WTC11 (cell line): ENCODE data around the gene TRIP11. TPM values are rescaled to one million over a fixed set of nuclear protein-coding genes. Genes with fewer than 3 reads are reported as not detected.
"Not testable (repeated sequence)": the region's sequence is repeated elsewhere in the genome, so short reads cannot be mapped to it uniquely, and the experiment has no call there.

Source experiments
- ATAC-seq: fragments of 200-7000 bp; cut with Tn5 transposase; 2 replicates; pipeline ENCODE4 v1.10.0; 2021; ENCODE audit warnings: mild to moderate bottlenecking, moderate library complexity
- CTCF ChIA-PET: fragments of 300-600 bp; sonication (Branson Sonifier 250); formaldehyde crosslinking; loops from one replicate; lab custom pipeline; 2021; ENCODE audit warnings: antibody characterized with exemption; lab: Charles Lee
- POLR2A ChIA-PET: fragments of 350-600 bp; sonication (Branson Sonifier 250); formaldehyde crosslinking; loops from one replicate; lab custom pipeline; 2021; ENCODE audit warnings: antibody characterized with exemption; lab: Charles Lee
- DNase-seq: peaks from one replicate; pipeline ENCODE4 v3.0.0; 2021; ENCODE audit warnings: low spot score
- H3K27ac Mint-ChIP-seq: 2 replicates; pipeline ENCODE4 v1.8.0; 2021; ENCODE audit warnings: mixed read lengths
- H3K27me3 Mint-ChIP-seq: 2 replicates; pipeline ENCODE4 v1.8.0; 2021; ENCODE audit warnings: low read depth, mild to moderate bottlenecking, moderate library complexity, mixed read lengths
- H3K36me3 Mint-ChIP-seq: 2 replicates; pipeline ENCODE4 v1.8.0; 2021; ENCODE audit warnings: mixed read lengths
- H3K4me1 Mint-ChIP-seq: 2 replicates; pipeline ENCODE4 v1.8.0; 2022; ENCODE audit warnings: mixed read lengths
- H3K4me3 Mint-ChIP-seq: 2 replicates; pipeline ENCODE4 v1.8.0; 2021; ENCODE audit warnings: mild to moderate bottlenecking, moderate library complexity, mixed read lengths
- H3K9me3 Mint-ChIP-seq: 2 replicates; pipeline ENCODE4 v1.8.0; 2021; ENCODE audit warnings: mixed read lengths
- ATF1 ChIP-seq: sonication (generic); formaldehyde crosslinking; IDR thresholded peaks from 2 replicates; pipeline ENCODE4 v1.8.1; 2023; ENCODE audit warnings: mild to moderate bottlenecking, moderate library complexity, missing genetic modification reagents
- CREB1 ChIP-seq: sonication (generic); formaldehyde crosslinking; IDR thresholded peaks from 2 replicates; pipeline ENCODE4 v1.8.0; 2023; ENCODE audit warnings: mild to moderate bottlenecking, missing genetic modification reagents
- ESRRA ChIP-seq: sonication (generic); formaldehyde crosslinking; IDR thresholded peaks from 2 replicates; pipeline ENCODE4 v1.8.1; 2022; ENCODE audit warnings: mild to moderate bottlenecking, missing genetic modification reagents, borderline replicate concordance
- KAT7 ChIP-seq: sonication (generic); formaldehyde crosslinking; IDR thresholded peaks from 2 replicates; pipeline ENCODE4 v1.8.1; 2023; ENCODE audit warnings: missing genetic modification reagents, mild to moderate bottlenecking, borderline replicate concordance
- NFE2L1 ChIP-seq: sonication (generic); formaldehyde crosslinking; IDR thresholded peaks from 2 replicates; pipeline ENCODE4 v1.8.1; 2023; ENCODE audit warnings: missing genetic modification reagents
- NFYB ChIP-seq: sonication (generic); formaldehyde crosslinking; conservative IDR thresholded peaks from 2 replicates; pipeline ENCODE4 v1.8.0; 2022; ENCODE audit warnings: low read depth, missing genetic modification reagents
- NR2C2 ChIP-seq: sonication (generic); formaldehyde crosslinking; IDR thresholded peaks from 2 replicates; pipeline ENCODE4 v1.8.0; 2022; ENCODE audit warnings: mild to moderate bottlenecking, missing genetic modification reagents
- PRRX2 ChIP-seq: fragments of 250-450 bp; sonication (Bioruptor Pico); IDR thresholded peaks from 2 replicates; pipeline ENCODE4 v1.8.0; 2021; ENCODE audit warnings: mild to moderate bottlenecking
- ZNF232 ChIP-seq: sonication (generic); formaldehyde crosslinking; IDR thresholded peaks from 2 replicates; pipeline ENCODE4 v1.8.0; 2022; ENCODE audit warnings: mild to moderate bottlenecking, missing genetic modification reagents
- ZNF416 ChIP-seq: fragments of 250-450 bp; sonication (Bioruptor Pico); IDR thresholded peaks from 2 replicates; pipeline ENCODE4 v1.9.0; 2021; ENCODE audit warnings: mild to moderate bottlenecking, inconsistent platforms
- total RNA-seq: library from RNA; stranded (reverse); gene quantifications from 3 replicates; pipeline ENCODE4 v1.2.3, GENCODE V29; 2021
- TF ChIP-seq, protein P1 (sequence below): sonication (generic); formaldehyde crosslinking; IDR thresholded peaks from 2 replicates; pipeline ENCODE4 v1.8.0; 2023; ENCODE audit warnings: missing genetic modification reagents, mild to moderate bottlenecking, borderline replicate concordance
- TF ChIP-seq, protein P2 (sequence below): sonication (generic); formaldehyde crosslinking; IDR thresholded peaks from 2 replicates; pipeline ENCODE4 v1.8.0; 2022; ENCODE audit warnings: missing genetic modification reagents
- TF ChIP-seq, protein P3 (sequence below): fragments of 250-450 bp; sonication (Bioruptor Pico); IDR thresholded peaks from 2 replicates; pipeline ENCODE4 v1.9.0; 2021; ENCODE audit warnings: moderate library complexity, mild to moderate bottlenecking, inconsistent platforms, borderline replicate concordance
- TF ChIP-seq, protein P4 (sequence below): fragments of 250-450 bp; sonication (Bioruptor Pico); conservative IDR thresholded peaks from 2 replicates; pipeline ENCODE4 v1.9.0; 2021; ENCODE audit warnings: mild to moderate bottlenecking

TRIP11 gene
- total RNA-seq, 1 experiment from 2014 or later, result 34.4 TPM

DNA sequence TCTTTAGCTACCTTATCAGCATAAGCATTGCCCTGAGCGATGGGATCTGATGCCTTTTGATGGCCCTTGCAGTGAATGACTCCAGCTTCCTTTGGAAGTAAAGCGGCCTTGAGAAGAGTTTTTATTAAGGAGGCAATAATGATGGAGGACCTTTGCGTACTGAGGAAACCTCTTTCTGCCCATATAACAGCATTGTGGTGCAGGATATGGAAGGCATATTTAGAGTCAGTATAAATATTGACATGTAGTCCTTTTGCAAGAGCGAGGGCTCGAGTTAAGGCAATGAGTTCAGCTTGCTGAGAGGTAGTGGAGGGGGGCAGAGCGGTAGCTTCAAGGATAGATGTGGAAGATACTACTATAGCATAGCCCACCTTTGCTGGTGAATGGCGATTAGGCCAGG, 6.0 kb upstream of the TRIP11 start:
- H3K9me3 Mint-ChIP-seq, H3K27me3 Mint-ChIP-seq, H3K4me1 Mint-ChIP-seq, H3K27ac Mint-ChIP-seq, POLR2A ChIA-PET, H3K4me3 Mint-ChIP-seq, ATAC-seq, CTCF ChIA-PET, DNase-seq: not testable (repeated sequence)
- peaks cover 12% of the 10 kb centered on the region for H3K36me3 Mint-ChIP-seq

DNA sequence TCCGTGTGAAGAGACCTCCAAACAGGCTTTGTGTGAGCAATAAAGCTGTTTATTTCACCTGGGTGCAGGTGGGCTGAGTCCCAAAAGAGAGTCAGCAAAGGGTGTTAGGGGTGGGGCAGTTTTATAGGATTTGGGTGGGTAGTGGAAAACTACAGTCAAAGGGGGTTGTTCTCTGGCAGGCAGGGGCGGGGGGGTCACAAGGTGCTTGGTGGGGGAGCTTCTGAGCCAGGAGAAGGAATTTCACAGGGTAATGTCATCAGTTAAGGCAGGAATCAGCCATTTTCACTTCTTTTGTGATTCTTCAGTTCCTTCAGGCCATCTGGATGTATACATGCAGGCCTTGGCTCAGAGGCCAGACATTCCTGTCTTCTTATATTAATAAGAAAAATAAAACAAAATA, 1.9 kb upstream of the TRIP11 start:
- H3K27me3 Mint-ChIP-seq, ATAC-seq, DNase-seq, CTCF ChIA-PET, H3K36me3 Mint-ChIP-seq, H3K27ac Mint-ChIP-seq, POLR2A ChIA-PET, H3K9me3 Mint-ChIP-seq: not testable (repeated sequence)
- Mint-ChIP-seq H3K4me1 (peaks cover 15% of the 10 kb centered on the region), H3K4me3 (0 out of 2 replicates have a peak overlapping the region, but pooled peaks have one; percentile 14)

DNA sequence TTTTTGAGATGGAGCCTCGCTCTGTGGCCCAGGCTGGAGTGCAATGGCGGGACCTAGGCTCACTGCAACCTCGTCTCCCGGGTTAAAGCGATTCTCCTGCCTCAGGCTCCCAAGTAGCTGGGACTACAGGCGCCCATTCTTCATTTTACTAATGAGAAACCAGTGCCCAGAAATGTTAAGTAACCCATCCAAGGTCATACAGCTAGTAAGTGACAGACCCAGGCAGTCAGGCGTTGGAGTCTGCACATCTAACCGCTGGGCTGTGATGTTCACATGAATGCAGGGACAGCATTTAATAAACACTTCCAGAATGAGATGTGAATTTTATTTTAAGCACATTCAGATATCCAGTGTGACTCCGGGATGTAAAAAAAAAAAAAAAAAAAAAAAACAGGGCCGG, 1.3 kb upstream of the TRIP11 start:
- Mint-ChIP-seq H3K4me3 (peak overlapping the region; percentile 95), H3K9me3 (no peaks in the 10 kb centered on the region), H3K27me3 (no peaks in the 10 kb centered on the region), H3K27ac (no peak overlapping the region), H3K4me1 (peaks cover 15% of the 10 kb centered on the region), H3K36me3 (no peaks in the 10 kb centered on the region; the same call in 1 of the 2 replicates)
- ATAC-seq (no peak), DNase-seq (no peak)
- TF ChIP-seq ZNF232 (CRISPR knock-in tag) (no peak), NFYB (no peak), ESRRA (CRISPR knock-in tag) (no peak), CREB1 (CRISPR knock-in tag) (no peak), NFE2L1 (CRISPR knock-in tag) (no peak), ZNF416 (no peak), PRRX2 (CRISPR knock-in tag) (no peak), ATF1 (no peak), KAT7 (no peak), NR2C2 (no peak)
- TF ChIP-seq, protein P1, sequence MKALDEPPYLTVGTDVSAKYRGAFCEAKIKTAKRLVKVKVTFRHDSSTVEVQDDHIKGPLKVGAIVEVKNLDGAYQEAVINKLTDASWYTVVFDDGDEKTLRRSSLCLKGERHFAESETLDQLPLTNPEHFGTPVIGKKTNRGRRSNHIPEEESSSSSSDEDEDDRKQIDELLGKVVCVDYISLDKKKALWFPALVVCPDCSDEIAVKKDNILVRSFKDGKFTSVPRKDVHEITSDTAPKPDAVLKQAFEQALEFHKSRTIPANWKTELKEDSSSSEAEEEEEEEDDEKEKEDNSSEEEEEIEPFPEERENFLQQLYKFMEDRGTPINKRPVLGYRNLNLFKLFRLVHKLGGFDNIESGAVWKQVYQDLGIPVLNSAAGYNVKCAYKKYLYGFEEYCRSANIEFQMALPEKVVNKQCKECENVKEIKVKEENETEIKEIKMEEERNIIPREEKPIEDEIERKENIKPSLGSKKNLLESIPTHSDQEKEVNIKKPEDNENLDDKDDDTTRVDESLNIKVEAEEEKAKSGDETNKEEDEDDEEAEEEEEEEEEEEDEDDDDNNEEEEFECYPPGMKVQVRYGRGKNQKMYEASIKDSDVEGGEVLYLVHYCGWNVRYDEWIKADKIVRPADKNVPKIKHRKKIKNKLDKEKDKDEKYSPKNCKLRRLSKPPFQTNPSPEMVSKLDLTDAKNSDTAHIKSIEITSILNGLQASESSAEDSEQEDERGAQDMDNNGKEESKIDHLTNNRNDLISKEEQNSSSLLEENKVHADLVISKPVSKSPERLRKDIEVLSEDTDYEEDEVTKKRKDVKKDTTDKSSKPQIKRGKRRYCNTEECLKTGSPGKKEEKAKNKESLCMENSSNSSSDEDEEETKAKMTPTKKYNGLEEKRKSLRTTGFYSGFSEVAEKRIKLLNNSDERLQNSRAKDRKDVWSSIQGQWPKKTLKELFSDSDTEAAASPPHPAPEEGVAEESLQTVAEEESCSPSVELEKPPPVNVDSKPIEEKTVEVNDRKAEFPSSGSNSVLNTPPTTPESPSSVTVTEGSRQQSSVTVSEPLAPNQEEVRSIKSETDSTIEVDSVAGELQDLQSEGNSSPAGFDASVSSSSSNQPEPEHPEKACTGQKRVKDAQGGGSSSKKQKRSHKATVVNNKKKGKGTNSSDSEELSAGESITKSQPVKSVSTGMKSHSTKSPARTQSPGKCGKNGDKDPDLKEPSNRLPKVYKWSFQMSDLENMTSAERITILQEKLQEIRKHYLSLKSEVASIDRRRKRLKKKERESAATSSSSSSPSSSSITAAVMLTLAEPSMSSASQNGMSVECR (CRISPR knock-in tag), result no peak
- TF ChIP-seq, protein P2, sequence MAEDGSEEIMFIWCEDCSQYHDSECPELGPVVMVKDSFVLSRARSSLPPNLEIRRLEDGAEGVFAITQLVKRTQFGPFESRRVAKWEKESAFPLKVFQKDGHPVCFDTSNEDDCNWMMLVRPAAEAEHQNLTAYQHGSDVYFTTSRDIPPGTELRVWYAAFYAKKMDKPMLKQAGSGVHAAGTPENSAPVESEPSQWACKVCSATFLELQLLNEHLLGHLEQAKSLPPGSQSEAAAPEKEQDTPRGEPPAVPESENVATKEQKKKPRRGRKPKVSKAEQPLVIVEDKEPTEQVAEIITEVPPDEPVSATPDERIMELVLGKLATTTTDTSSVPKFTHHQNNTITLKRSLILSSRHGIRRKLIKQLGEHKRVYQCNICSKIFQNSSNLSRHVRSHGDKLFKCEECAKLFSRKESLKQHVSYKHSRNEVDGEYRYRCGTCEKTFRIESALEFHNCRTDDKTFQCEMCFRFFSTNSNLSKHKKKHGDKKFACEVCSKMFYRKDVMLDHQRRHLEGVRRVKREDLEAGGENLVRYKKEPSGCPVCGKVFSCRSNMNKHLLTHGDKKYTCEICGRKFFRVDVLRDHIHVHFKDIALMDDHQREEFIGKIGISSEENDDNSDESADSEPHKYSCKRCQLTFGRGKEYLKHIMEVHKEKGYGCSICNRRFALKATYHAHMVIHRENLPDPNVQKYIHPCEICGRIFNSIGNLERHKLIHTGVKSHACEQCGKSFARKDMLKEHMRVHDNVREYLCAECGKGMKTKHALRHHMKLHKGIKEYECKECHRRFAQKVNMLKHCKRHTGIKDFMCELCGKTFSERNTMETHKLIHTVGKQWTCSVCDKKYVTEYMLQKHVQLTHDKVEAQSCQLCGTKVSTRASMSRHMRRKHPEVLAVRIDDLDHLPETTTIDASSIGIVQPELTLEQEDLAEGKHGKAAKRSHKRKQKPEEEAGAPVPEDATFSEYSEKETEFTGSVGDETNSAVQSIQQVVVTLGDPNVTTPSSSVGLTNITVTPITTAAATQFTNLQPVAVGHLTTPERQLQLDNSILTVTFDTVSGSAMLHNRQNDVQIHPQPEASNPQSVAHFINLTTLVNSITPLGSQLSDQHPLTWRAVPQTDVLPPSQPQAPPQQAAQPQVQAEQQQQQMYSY (CRISPR knock-in tag), result no peak
- TF ChIP-seq, protein P3, sequence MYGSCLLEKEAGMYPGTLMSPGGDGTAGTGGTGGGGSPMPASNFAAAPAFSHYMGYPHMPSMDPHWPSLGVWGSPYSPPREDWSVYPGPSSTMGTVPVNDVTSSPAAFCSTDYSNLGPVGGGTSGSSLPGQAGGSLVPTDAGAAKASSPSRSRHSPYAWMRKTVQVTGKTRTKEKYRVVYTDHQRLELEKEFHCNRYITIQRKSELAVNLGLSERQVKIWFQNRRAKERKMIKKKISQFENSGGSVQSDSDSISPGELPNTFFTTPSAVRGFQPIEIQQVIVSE (CRISPR knock-in tag), result no peak
- TF ChIP-seq, protein P4, sequence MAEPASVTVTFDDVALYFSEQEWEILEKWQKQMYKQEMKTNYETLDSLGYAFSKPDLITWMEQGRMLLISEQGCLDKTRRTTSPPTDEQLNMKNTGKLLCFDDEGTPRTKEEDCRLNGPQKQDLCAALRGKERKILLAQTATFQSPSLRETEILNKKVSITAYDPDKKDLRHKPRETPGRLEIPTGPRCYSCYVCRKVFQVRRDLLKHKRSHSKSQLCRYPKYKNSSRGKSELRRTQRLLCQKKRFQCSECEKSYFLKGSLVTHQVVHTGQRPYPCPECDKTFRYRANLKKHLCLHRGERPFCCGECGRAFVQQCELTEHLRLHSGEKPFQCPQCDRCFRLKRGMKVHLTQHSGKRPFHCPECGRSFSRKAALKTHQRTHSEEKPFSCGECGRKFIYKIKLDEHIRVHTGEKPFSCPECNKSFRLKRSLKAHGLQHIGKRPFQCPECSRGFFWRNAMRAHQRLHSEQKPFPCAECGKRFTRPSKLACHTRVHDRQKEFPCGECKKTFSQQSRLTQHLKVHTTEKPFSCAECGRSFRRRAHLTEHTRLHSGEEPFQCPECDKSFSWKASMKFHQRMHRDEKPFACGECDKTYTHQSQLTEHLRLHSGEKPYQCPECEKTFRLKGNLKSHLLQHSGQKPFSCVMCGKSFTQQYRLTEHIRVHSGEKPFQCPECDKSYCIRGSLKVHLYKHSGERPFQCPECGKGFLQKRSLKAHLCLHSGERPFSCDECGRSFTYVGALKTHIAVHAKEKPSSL (CRISPR knock-in tag), result no peak
- POLR2A ChIA-PET, result interaction anchor here (1.2 to 1.6 kb wide), 2 partner anchors 76 to 81 kb away, joined by 3 to 9 read pairs; partner anchors contain the start of genes CPSF2 and NDUFB1
- CTCF ChIA-PET, result interaction anchor here (1.1 to 1.7 kb wide), 3 partner anchors 44 to 311 kb away, joined by 4 to 9 read pairs (median 6); partner anchors contain the start of gene ATXN3
